Parathyroid adenoma (tissue), 2 donors: ENCODE measurements around the gene FBXL20.
"Not testable (repeated sequence)": the region's sequence is repeated elsewhere in the genome, so short reads cannot be mapped to it uniquely, and the experiment has no call there.

Experiments
- H2AFZ ChIP-seq: fragments of 300-600 bp; sonication (generic); one replicate; pipeline ENCODE4 v1.7.0; 2017; ENCODE audit warnings: antibody characterized with exemption, mild to moderate bottlenecking
- H3K27ac ChIP-seq: fragments of 300-600 bp; sonication (generic); one replicate; pipeline ENCODE4 v1.7.0; 2017
- H3K27me3 ChIP-seq: fragments of 300-600 bp; sonication (generic); one replicate; pipeline ENCODE4 v1.7.0; 2017; ENCODE audit warnings: low read length; ENCODE audit not compliant: control insufficient read depth, insufficient read depth
- H3K36me3 ChIP-seq: fragments of 300-600 bp; sonication (generic); one replicate; pipeline ENCODE4 v1.7.0; 2017; ENCODE audit warnings: low read length; ENCODE audit not compliant: control insufficient read depth, insufficient read depth
- H3K4me1 ChIP-seq: fragments of 300-600 bp; sonication (generic); one replicate; pipeline ENCODE4 v1.7.0; 2017; ENCODE audit warnings: control low read depth
- H3K4me2 ChIP-seq: fragments of 300-600 bp; sonication (generic); one replicate; pipeline ENCODE4 v1.7.0; 2017; ENCODE audit warnings: low read length
- H3K4me3 ChIP-seq: fragments of 300-600 bp; sonication (generic); one replicate; pipeline ENCODE4 v1.7.0; 2017; ENCODE audit warnings: low read depth, low read length
- H3K79me2 ChIP-seq: fragments of 300-600 bp; sonication (generic); one replicate; pipeline ENCODE4 v1.7.0; 2017; ENCODE audit warnings: control low read depth
- H3K9ac ChIP-seq: fragments of 300-600 bp; sonication (generic); one replicate; pipeline ENCODE4 v1.7.0; 2017; ENCODE audit warnings: mild to moderate bottlenecking
- H3K9me3 ChIP-seq: fragments of 300-600 bp; sonication (generic); one replicate; pipeline ENCODE4 v1.7.0; 2017; ENCODE audit warnings: low read length; ENCODE audit not compliant: control insufficient read depth
- TF ChIP-seq, protein P1 (sequence below): fragments of 300-600 bp; sonication (generic); IDR thresholded peaks from one replicate; pipeline ENCODE4 v1.7.0; 2017; ENCODE audit warnings: antibody characterized with exemption, mild to moderate bottlenecking
- donor health status: primary hyperparathyroidism.

Gene FBXL20

DNA sequence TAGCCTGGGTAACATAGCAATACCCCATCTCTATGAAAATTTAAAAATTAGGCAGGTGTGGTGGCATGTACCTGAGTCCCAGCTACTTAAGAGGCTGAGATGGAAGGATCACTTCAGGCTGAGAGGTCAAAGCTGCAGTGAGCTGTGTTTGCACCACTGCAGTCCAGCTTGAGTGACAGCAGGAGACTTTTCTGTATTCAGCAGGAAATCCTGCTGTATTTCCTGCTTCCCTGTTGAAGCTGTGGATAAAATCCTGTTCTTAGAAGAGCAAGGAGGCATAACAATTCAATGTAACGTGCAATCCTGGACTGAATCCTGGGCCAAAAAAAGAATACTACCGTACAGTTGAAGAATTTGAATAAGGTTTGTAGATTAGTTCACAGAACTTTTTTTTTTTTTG is 62.2 kb downstream of the FBXL20 start:
- Histone ChIP-seq H3K79me2 (peaks cover 2% of the 10 kb centered on the region), H2AFZ (no peak overlapping the region), H3K4me3 (no peak overlapping the region), H3K4me2 (no peak overlapping the region), H3K9ac (no peak overlapping the region), H3K9me3 (no peaks in the 10 kb centered on the region), H3K27ac (no peak overlapping the region), H3K27me3 (no peaks in the 10 kb centered on the region), H3K36me3 (no peaks in the 10 kb centered on the region), H3K4me1 (no peaks in the 10 kb centered on the region)
- TF ChIP-seq, protein P1, sequence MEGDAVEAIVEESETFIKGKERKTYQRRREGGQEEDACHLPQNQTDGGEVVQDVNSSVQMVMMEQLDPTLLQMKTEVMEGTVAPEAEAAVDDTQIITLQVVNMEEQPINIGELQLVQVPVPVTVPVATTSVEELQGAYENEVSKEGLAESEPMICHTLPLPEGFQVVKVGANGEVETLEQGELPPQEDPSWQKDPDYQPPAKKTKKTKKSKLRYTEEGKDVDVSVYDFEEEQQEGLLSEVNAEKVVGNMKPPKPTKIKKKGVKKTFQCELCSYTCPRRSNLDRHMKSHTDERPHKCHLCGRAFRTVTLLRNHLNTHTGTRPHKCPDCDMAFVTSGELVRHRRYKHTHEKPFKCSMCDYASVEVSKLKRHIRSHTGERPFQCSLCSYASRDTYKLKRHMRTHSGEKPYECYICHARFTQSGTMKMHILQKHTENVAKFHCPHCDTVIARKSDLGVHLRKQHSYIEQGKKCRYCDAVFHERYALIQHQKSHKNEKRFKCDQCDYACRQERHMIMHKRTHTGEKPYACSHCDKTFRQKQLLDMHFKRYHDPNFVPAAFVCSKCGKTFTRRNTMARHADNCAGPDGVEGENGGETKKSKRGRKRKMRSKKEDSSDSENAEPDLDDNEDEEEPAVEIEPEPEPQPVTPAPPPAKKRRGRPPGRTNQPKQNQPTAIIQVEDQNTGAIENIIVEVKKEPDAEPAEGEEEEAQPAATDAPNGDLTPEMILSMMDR: no peak

- not testable (repeated sequence) for H3K4me1 ChIP-seq, H2AFZ ChIP-seq, H3K36me3 ChIP-seq, H3K27me3 ChIP-seq, H3K4me2 ChIP-seq, H3K9ac ChIP-seq, H3K27ac ChIP-seq, H3K79me2 ChIP-seq, H3K4me3 ChIP-seq, H3K9me3 ChIP-seq
Measured at GRCh38 chr17:39337649-39338048, 63.8 kb downstream of the FBXL20 start.

GRCh38 chr17:39335704-39336223 is 65.7 kb downstream of the FBXL20 start:
- no peak overlapping the region for H3K4me3 ChIP-seq
- H2AFZ ChIP-seq: no peak overlapping the region
- H3K79me2 ChIP-seq: peaks cover 12% of the 10 kb centered on the region
- TF ChIP-seq, protein P1: no peak
- H3K4me2 ChIP-seq: no peak overlapping the region
- H3K9ac ChIP-seq: no peak overlapping the region
- no peaks in the 10 kb centered on the region for H3K4me1 ChIP-seq
- H3K36me3 ChIP-seq: no peaks in the 10 kb centered on the region
- no peaks in the 10 kb centered on the region for H3K27me3 ChIP-seq
- no peak overlapping the region for H3K27ac ChIP-seq
- no peaks in the 10 kb centered on the region for H3K9me3 ChIP-seq

DNA sequence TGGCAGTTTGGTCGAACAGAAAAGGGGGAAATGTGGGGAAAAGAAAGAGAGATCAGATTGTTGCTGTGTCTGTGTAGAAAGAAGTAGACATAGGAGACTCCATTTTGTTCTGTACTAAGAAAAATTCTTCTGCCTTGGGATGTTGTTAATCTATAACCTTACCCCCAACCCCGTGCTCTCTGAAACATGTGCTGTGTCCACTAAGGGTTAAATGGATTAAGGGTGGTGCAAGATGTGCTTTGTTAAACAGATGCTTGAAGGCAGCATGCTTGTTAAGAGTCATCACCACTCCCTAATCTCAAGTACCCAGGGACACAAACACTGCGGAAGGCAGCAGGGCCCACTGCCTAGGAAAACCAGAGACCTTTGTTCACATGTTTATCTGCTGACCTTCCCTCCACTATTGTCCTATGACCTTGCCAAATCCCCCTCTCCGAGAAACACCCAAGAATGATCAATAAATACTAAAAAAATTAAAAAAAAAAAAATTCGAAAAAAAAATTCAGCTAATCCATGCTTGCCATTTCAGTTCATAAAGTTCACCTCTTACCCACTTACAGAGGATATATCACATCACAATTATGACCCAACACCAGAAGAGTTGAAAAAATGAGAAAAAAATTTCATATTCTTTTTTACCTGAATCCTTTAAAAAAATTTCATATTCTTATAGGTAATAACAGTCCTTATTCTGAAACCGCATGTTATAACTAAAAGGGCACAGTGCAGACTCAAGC is 67.2 kb downstream of the FBXL20 start:
- H3K4me1 ChIP-seq, H3K9ac ChIP-seq, H3K27ac ChIP-seq, H3K36me3 ChIP-seq, H2AFZ ChIP-seq, H3K4me3 ChIP-seq, H3K27me3 ChIP-seq, H3K4me2 ChIP-seq, H3K9me3 ChIP-seq: not testable (repeated sequence)
- peaks cover 12% of the 10 kb centered on the region for H3K79me2 ChIP-seq

DNA sequence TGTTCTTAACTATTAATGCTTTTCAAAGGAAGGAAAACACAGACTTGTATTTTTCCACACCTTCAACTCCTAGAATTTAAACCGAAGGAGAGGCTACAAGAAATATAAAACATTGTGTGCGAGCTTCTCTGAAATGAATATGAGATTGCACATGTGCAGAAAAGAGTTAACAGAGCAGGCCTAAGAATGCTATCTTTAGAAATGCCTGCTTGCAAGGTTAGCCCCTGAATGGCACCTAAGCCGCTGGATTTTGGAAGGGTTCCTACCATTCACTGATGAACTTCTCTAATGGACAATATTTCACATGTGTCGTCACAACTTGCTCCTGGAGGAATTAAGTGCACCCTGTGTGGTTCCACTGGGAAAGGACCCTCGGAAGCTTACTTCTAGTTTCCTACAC is 69.3 kb downstream of the FBXL20 start:
- Histone ChIP-seq H3K27ac (no peak overlapping the region), H3K9me3 (no peaks in the 10 kb centered on the region), H3K4me2 (no peak overlapping the region), H2AFZ (no peak overlapping the region), H3K4me1 (no peaks in the 10 kb centered on the region), H3K9ac (no peak overlapping the region), H3K36me3 (no peaks in the 10 kb centered on the region), H3K79me2 (peaks cover 18% of the 10 kb centered on the region), H3K27me3 (no peaks in the 10 kb centered on the region), H3K4me3 (no peak overlapping the region)
- TF ChIP-seq, protein P1: no peak

- Histone ChIP-seq H3K4me2 (no peak overlapping the region), H3K27ac (no peak overlapping the region)
Measured at GRCh38 chr17:39328815-39329214, 72.6 kb downstream of the FBXL20 start.

More at GRCh38 chr17:39328815-39329214, 72.6 kb downstream of the FBXL20 start:
- Histone ChIP-seq H3K9ac (no peak overlapping the region), H2AFZ (no peak overlapping the region), H3K27me3 (no peaks in the 10 kb centered on the region), H3K9me3 (no peaks in the 10 kb centered on the region), H3K4me3 (no peak overlapping the region), H3K79me2 (peaks cover 22% of the 10 kb centered on the region), H3K4me1 (peaks cover 6% of the 10 kb centered on the region), H3K36me3 (no peaks in the 10 kb centered on the region)
- TF ChIP-seq, protein P1: no peak
